A549 (cell line): ENCODE data around the gene TBX10. TPM values are rescaled to one million over a fixed set of nuclear protein-coding genes. Genes with fewer than 3 reads are reported as not detected.

Source experiments
- ATAC-seq, 2 experiments: fragments of 200-7000 bp in 1 of 2; fragments of >200 bp in 1 of 2; cut with Nextera tagmentation in 1 of 2; cut with Tn5 transposase in 1 of 2; 3 replicates each; pipeline versions ENCODE4 v1.8.0 to v1.9.1; 2018 to 2020; ENCODE audit warnings: mild to moderate bottlenecking in 1 of 2, moderate library complexity in 1 of 2
- CTCF ChIA-PET: fragments of 300-600 bp; sonication (Branson Sonifier 250); formaldehyde crosslinking; extraction: SDS; loops from one replicate; lab custom pipeline; 2021; ENCODE audit warnings: antibody characterized with exemption, inconsistent platforms; lab: Yijun Ruan, JAX
- POLR2A ChIA-PET: fragments of 350-600 bp; formaldehyde crosslinking; extraction: SDS; loops from one replicate; lab custom pipeline; 2021; ENCODE audit warnings: antibody characterized with exemption, inconsistent platforms; lab: Yijun Ruan, JAX
- DNase-seq, 2 experiments: peaks; one replicate each; pipeline versions ENCODE4 v3.0.0 to v3.0.0-alpha.2; 2011 to 2016; ENCODE audit warnings: low read depth in 1 of 2, low spot score in 1 of 2
- FAIRE-seq: peaks from 2 replicates; lab custom pipeline; 2011; peaks lifted over from hg19 to GRCh38; lab: Jason Lieb, UNC
- H3K27ac ChIP-seq, 2 experiments: fragments of >200 bp; sonication (Bioruptor Twin); formaldehyde crosslinking; 3 replicates each; pipeline ENCODE4 v1.5.1; 2016 to 2017
- H3K4me1 ChIP-seq: fragments of >200 bp; sonication (Bioruptor Twin); formaldehyde crosslinking; 3 replicates; pipeline ENCODE4 v1.6.1; 2016
- H3K4me2 ChIP-seq: fragments of >200 bp; sonication (Bioruptor Twin); formaldehyde crosslinking; 3 replicates; pipeline ENCODE4 v1.6.1; 2016
- H3K4me3 ChIP-seq: fragments of >200 bp; sonication (Bioruptor Twin); formaldehyde crosslinking; 3 replicates; pipeline ENCODE4 v1.5.1; 2016
- H3K9me3 ChIP-seq: fragments of >200 bp; sonication (Bioruptor Twin); formaldehyde crosslinking; 3 replicates; pipeline ENCODE4 v1.6.1; 2016
- CBX8 ChIP-seq: fragments of 200-600 bp; sonication (generic); IDR thresholded peaks from 2 replicates; pipeline ENCODE4 v1.6.1; 2016
- CHD4 ChIP-seq: fragments of 200-600 bp; sonication (generic); IDR thresholded peaks from 2 replicates; pipeline ENCODE4 v1.6.1; 2016; ENCODE audit warnings: antibody characterized with exemption, mild to moderate bottlenecking, borderline replicate concordance
- FOXS1 ChIP-seq: fragments of 250-450 bp; sonication (Bioruptor Pico); IDR thresholded peaks from 2 replicates; pipeline ENCODE4 v1.5.0; 2020; ENCODE audit warnings: mild to moderate bottlenecking, moderate library complexity
- HDAC2 ChIP-seq: fragments of 200-600 bp; sonication (generic); IDR thresholded peaks from 2 replicates; pipeline ENCODE4 v1.6.1; 2016
- HOXB13 ChIP-seq: fragments of 250-450 bp; sonication (Bioruptor Pico); IDR thresholded peaks from 2 replicates; pipeline ENCODE4 v1.5.0; 2020; ENCODE audit warnings: low read depth, mild to moderate bottlenecking, moderate library complexity
- JUN ChIP-seq, 2 experiments: fragments of >200 bp; sonication (Bioruptor Twin); formaldehyde crosslinking; IDR thresholded peaks; 2 replicates in 1 of 2; 3 replicates in 1 of 2; pipeline ENCODE4 v1.6.1; 2016 to 2017
- JUNB ChIP-seq: fragments of >200 bp; sonication (Bioruptor Twin); formaldehyde crosslinking; IDR thresholded peaks from 2 replicates; pipeline ENCODE4 v1.6.1; 2016
- KDM1A ChIP-seq: fragments of 200-600 bp; sonication (generic); IDR thresholded peaks from 2 replicates; pipeline ENCODE4 v1.6.1; 2016; ENCODE audit warnings: low read depth, mild to moderate bottlenecking
- KDM5A ChIP-seq: fragments of 200-600 bp; sonication (generic); IDR thresholded peaks from 2 replicates; pipeline ENCODE4 v1.6.1; 2016; ENCODE audit warnings: antibody characterized with exemption, mild to moderate bottlenecking
- MAFK ChIP-seq: fragments of 450-650 bp; IDR thresholded peaks from 2 replicates; pipeline ENCODE4 v1.6.1; 2014; ENCODE audit not compliant: partially characterized antibody
- NFE2L2 ChIP-seq: fragments of 150-350 bp; conservative IDR thresholded peaks from 2 replicates; pipeline ENCODE4 v1.6.1; 2014; ENCODE audit warnings: low read length
- NR3C1 ChIP-seq: fragments of >200 bp; sonication (Bioruptor Twin); formaldehyde crosslinking; IDR thresholded peaks from 3 replicates; pipeline ENCODE4 v1.6.1; 2017
- RCOR1 ChIP-seq: fragments of 150-350 bp; IDR thresholded peaks from 2 replicates; pipeline ENCODE4 v1.6.1; 2014; ENCODE audit warnings: antibody characterized with exemption, low read length, low read depth
- TP53 ChIP-seq: fragments of 250-450 bp; sonication (Bioruptor Pico); IDR thresholded peaks from 2 replicates; pipeline ENCODE4 v1.5.0; 2021; ENCODE audit warnings: mild to moderate bottlenecking, moderate library complexity
- ZC3H11A ChIP-seq: fragments of 450-650 bp; IDR thresholded peaks from 2 replicates; pipeline ENCODE4 v1.6.1; 2014; ENCODE audit warnings: antibody characterized with exemption, mild to moderate bottlenecking
- ZFP36 ChIP-seq: fragments of 450-650 bp; IDR thresholded peaks from 2 replicates; pipeline ENCODE4 v1.6.1; 2014; ENCODE audit warnings: borderline replicate concordance; ENCODE audit not compliant: partially characterized antibody
- ZSCAN20 ChIP-seq: fragments of 250-450 bp; sonication (Bioruptor Pico); IDR thresholded peaks from 2 replicates; pipeline ENCODE4 v1.8.0; 2022; ENCODE audit warnings: mild to moderate bottlenecking, moderate library complexity
- WGBS: methylation state at CpG from one replicate; pipeline ENCODE4 v1.1.6; 2017; ENCODE audit errors: missing lambda C conversion rate; 5-methylcytosine and 5-hydroxymethylcytosine counted together
- polyA plus RNA-seq, 4 experiments: library from polyadenylated mRNA; depleted of rRNA in 3 of 4; stranded (reverse); fragments of >200 nt; fragmentation: RNase III in 1 of 4; extraction: RNeasy Plus Mini Kit Qiagen cat#74134 plus additional on column Dnase treatment in 1 of 4; gene quantifications; 2 replicates in 3 of 4; 3 replicates in 1 of 4; pipeline ENCODE4 v1.2.3, GENCODE V29; 2011 to 2017
- TF ChIP-seq, protein P1 (sequence below): fragments of 150-350 bp; IDR thresholded peaks from 2 replicates; pipeline ENCODE4 v1.6.1; 2014; ENCODE audit warnings: low read depth, mild to moderate bottlenecking, low read length
- TF ChIP-seq, protein P2 (sequence below): fragments of 200-600 bp; sonication (generic); IDR thresholded peaks from 2 replicates; pipeline ENCODE4 v1.6.1; 2016; ENCODE audit warnings: antibody characterized with exemption, mild to moderate bottlenecking, moderate library complexity
- TF ChIP-seq, protein P3 (sequence below): IDR thresholded peaks from 2 replicates; pipeline ENCODE4 v1.6.1; 2012; ENCODE audit warnings: low read depth, borderline replicate concordance
- TF ChIP-seq, protein P4 (sequence below): fragments of 250-450 bp; sonication (Bioruptor Pico); IDR thresholded peaks from 2 replicates; pipeline ENCODE4 v1.5.0; 2021; ENCODE audit warnings: mild to moderate bottlenecking, moderate library complexity, borderline replicate concordance
- TF ChIP-seq, protein P5 (sequence below): fragments of 450-650 bp; IDR thresholded peaks from 2 replicates; pipeline ENCODE4 v1.6.1; 2014; ENCODE audit warnings: antibody characterized with exemption

The TBX10 gene
- polyA plus RNA-seq, 2 of the 4 experiments (the other 2 are of a cell fraction): not detected

DNA sequence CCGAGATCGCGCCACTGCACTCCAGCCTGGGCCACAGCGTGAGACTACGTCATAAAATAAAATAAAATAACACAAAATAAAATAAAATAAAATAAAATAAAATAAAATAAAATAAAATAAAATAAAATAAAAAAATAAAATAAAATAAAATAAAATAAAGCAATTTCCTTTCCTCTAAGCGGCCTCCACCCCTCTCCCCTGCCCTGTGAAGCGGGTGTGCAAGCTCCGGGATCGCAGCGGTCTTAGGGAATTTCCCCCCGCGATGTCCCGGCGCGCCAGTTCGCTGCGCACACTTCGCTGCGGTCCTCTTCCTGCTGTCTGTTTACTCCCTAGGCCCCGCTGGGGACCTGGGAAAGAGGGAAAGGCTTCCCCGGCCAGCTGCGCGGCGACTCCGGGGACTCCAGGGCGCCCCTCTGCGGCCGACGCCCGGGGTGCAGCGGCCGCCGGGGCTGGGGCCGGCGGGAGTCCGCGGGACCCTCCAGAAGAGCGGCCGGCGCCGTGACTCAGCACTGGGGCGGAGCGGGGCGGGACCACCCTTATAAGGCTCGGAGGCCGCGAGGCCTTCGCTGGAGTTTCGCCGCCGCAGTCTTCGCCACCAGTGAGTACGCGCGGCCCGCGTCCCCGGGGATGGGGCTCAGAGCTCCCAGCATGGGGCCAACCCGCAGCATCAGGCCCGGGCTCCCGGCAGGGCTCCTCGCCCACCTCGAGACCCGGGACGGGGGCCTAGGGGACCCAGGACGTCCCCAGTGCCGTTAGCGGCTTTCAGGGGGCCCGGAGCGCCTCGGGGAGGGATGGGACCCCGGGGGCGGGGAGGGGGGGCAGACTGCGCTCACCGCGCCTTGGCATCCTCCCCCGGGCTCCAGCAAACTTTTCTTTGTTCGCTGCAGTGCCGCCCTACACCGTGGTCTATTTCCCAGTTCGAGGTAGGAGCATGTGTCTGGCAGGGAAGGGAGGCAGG is 56.0 kb downstream of the TBX10 start, which contains the start of gene GSTP1 (continued):
- no peak for TF ChIP-seq KDM5A
- TF ChIP-seq, protein P1, sequence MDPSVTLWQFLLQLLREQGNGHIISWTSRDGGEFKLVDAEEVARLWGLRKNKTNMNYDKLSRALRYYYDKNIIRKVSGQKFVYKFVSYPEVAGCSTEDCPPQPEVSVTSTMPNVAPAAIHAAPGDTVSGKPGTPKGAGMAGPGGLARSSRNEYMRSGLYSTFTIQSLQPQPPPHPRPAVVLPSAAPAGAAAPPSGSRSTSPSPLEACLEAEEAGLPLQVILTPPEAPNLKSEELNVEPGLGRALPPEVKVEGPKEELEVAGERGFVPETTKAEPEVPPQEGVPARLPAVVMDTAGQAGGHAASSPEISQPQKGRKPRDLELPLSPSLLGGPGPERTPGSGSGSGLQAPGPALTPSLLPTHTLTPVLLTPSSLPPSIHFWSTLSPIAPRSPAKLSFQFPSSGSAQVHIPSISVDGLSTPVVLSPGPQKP: no peak
- TF ChIP-seq, protein P2, sequence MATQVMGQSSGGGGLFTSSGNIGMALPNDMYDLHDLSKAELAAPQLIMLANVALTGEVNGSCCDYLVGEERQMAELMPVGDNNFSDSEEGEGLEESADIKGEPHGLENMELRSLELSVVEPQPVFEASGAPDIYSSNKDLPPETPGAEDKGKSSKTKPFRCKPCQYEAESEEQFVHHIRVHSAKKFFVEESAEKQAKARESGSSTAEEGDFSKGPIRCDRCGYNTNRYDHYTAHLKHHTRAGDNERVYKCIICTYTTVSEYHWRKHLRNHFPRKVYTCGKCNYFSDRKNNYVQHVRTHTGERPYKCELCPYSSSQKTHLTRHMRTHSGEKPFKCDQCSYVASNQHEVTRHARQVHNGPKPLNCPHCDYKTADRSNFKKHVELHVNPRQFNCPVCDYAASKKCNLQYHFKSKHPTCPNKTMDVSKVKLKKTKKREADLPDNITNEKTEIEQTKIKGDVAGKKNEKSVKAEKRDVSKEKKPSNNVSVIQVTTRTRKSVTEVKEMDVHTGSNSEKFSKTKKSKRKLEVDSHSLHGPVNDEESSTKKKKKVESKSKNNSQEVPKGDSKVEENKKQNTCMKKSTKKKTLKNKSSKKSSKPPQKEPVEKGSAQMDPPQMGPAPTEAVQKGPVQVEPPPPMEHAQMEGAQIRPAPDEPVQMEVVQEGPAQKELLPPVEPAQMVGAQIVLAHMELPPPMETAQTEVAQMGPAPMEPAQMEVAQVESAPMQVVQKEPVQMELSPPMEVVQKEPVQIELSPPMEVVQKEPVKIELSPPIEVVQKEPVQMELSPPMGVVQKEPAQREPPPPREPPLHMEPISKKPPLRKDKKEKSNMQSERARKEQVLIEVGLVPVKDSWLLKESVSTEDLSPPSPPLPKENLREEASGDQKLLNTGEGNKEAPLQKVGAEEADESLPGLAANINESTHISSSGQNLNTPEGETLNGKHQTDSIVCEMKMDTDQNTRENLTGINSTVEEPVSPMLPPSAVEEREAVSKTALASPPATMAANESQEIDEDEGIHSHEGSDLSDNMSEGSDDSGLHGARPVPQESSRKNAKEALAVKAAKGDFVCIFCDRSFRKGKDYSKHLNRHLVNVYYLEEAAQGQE: no peak
- TF ChIP-seq ZC3H11A: no peak
- no peak for TF ChIP-seq KDM1A
- no peak for TF ChIP-seq NR3C1
- TF ChIP-seq TP53: no peak
- peak; percentile 92 for TF ChIP-seq MAFK

DNA sequence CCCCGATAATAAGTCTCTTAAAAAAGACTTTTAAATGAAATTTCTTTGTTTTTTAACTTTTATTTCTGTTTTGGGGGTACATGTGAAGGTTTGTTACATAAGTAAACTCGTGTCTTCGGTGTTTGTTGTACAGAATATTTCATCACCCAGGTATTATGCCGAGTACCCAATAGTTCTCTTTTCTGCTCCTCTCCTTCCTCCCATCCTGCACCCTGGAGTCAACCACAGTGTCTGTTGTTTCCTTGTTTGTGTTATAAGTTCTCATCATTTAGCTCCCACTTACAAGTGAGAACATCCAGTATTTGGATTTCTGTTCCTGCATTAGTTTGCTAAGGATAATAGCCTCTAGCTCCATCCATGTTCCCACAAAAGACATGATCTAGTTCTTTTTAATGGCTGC is 57.6 kb downstream of the TBX10 start:
- ChIA-PET POLR2A (interaction anchor here (0.6 kb wide), 1 partner anchor 29 kb away, joined by 5 read pairs; no protein-coding TSS in a partner anchor), CTCF (interaction anchor here (0.7 to 5.7 kb wide), 5 partner anchors 9 to 61 kb away, joined by 3 to 65 read pairs (median 4); partner anchors contain the start of gene NUDT8)
- H3K27ac ChIP-seq: peak overlapping the region; percentile 97 to 99
- WGBS: 77% methylated on average over 4 of the region's 4 CpGs
- no peak overlapping the region for H3K4me3 ChIP-seq
- FAIRE-seq (no peak), DNase-seq (no peak), ATAC-seq (no peak)
- no peak for TF ChIP-seq RCOR1
- TF ChIP-seq NFE2L2: no peak
- TF ChIP-seq, protein P3, sequence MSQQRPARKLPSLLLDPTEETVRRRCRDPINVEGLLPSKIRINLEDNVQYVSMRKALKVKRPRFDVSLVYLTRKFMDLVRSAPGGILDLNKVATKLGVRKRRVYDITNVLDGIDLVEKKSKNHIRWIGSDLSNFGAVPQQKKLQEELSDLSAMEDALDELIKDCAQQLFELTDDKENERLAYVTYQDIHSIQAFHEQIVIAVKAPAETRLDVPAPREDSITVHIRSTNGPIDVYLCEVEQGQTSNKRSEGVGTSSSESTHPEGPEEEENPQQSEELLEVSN: no peak
- TF ChIP-seq, protein P4, sequence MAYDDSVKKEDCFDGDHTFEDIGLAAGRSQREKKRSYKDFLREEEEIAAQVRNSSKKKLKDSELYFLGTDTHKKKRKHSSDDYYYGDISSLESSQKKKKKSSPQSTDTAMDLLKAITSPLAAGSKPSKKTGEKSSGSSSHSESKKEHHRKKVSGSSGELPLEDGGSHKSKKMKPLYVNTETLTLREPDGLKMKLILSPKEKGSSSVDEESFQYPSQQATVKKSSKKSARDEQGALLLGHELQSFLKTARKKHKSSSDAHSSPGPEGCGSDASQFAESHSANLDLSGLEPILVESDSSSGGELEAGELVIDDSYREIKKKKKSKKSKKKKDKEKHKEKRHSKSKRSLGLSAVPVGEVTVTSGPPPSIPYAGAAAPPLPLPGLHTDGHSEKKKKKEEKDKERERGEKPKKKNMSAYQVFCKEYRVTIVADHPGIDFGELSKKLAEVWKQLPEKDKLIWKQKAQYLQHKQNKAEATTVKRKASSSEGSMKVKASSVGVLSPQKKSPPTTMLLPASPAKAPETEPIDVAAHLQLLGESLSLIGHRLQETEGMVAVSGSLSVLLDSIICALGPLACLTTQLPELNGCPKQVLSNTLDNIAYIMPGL (CRISPR knock-in tag): no peak
- TF ChIP-seq ZFP36: no peak
- no peak for TF ChIP-seq CHD4
- no peak for TF ChIP-seq HDAC2
- no peak for TF ChIP-seq NR3C1
- TF ChIP-seq HOXB13 (CRISPR knock-in tag): no peak
- TF ChIP-seq JUNB: no peak
- TF ChIP-seq JUN (IDR thresholded peaks at IDR 0.05): no peak
- no peak for TF ChIP-seq KDM1A
- TF ChIP-seq, protein P1: no peak
- TF ChIP-seq, protein P5, sequence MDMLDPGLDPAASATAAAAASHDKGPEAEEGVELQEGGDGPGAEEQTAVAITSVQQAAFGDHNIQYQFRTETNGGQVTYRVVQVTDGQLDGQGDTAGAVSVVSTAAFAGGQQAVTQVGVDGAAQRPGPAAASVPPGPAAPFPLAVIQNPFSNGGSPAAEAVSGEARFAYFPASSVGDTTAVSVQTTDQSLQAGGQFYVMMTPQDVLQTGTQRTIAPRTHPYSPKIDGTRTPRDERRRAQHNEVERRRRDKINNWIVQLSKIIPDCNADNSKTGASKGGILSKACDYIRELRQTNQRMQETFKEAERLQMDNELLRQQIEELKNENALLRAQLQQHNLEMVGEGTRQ: no peak
- no peak for TF ChIP-seq FOXS1 (CRISPR knock-in tag)
- no peak for TF ChIP-seq CBX8
- no peak for TF ChIP-seq ZSCAN20 (CRISPR knock-in tag)
- peaks cover 55% of the 10 kb centered on the region for H3K4me1 ChIP-seq
- peak overlapping the region; percentile 98 for H3K4me2 ChIP-seq
- H3K9me3 ChIP-seq: no peaks in the 10 kb centered on the region
